Smooth muscle cell (in vitro differentiated cells): ENCODE results near the gene RAG2. TPM values are rescaled to one million over a fixed set of nuclear protein-coding genes. Genes with fewer than 3 reads are reported as not detected.
A peak's percentile ranks its signal among the peaks of the same experiment; 100 is the strongest.

ENCODE experiments used
- DNase-seq: peaks from one replicate; lab custom pipeline; 2025; ENCODE audit not compliant: unreplicated experiment; lab: John Stamatoyannopoulos, UW
- H2AFZ ChIP-seq: fragments of 200-600 bp; sonication (generic); 2 replicates; pipeline ENCODE4 v1.6.0; 2016; ENCODE audit warnings: antibody characterized with exemption, low read depth, mild to moderate bottlenecking
- H3F3A ChIP-seq: fragments of 200-600 bp; sonication (generic); 2 replicates; pipeline ENCODE4 v1.6.0; 2017; ENCODE audit warnings: antibody characterized with exemption, low read depth
- H3K27ac ChIP-seq: fragments of 200-600 bp; sonication (generic); 2 replicates; pipeline ENCODE4 v1.5.1; 2016; ENCODE audit warnings: low read depth, mild to moderate bottlenecking
- H3K27me3 ChIP-seq: fragments of 200-600 bp; sonication (generic); 2 replicates; pipeline ENCODE4 v1.6.1; 2016; ENCODE audit warnings: low read depth, mild to moderate bottlenecking
- H3K36me3 ChIP-seq: fragments of 200-600 bp; sonication (generic); 2 replicates; pipeline ENCODE4 v1.5.1; 2016; ENCODE audit warnings: low read depth
- H3K4me1 ChIP-seq: fragments of 200-600 bp; sonication (generic); 2 replicates; pipeline ENCODE4 v1.5.1; 2016; ENCODE audit warnings: low read depth
- H3K4me2 ChIP-seq: fragments of 200-600 bp; sonication (generic); 2 replicates; pipeline ENCODE4 v1.6.0; 2016; ENCODE audit warnings: mild to moderate bottlenecking
- H3K4me3 ChIP-seq: fragments of 200-600 bp; sonication (generic); 2 replicates; pipeline ENCODE4 v1.5.1; 2016; ENCODE audit warnings: mild to moderate bottlenecking
- H3K79me2 ChIP-seq: fragments of 200-600 bp; sonication (generic); 2 replicates; pipeline ENCODE4 v1.6.0; 2016; ENCODE audit warnings: low read depth, mild to moderate bottlenecking
- H3K9ac ChIP-seq: fragments of 200-600 bp; sonication (generic); 2 replicates; pipeline ENCODE4 v1.6.0; 2016; ENCODE audit warnings: low read depth
- H3K9me3 ChIP-seq: fragments of 200-600 bp; sonication (generic); replicated peaks from 2 replicates; pipeline ENCODE4 v1.5.1; 2016; ENCODE audit warnings: low read depth
- H4K20me1 ChIP-seq: fragments of 200-600 bp; sonication (generic); 2 replicates; pipeline ENCODE4 v1.6.0; 2016; ENCODE audit warnings: low read depth
- CTCF ChIP-seq: fragments of 200-600 bp; sonication (generic); IDR thresholded peaks from 2 replicates; pipeline ENCODE4 v1.5.1; 2017; ENCODE audit warnings: borderline replicate concordance, mild to moderate bottlenecking, antibody characterized with exemption; ENCODE audit not compliant: insufficient read depth, poor library complexity, severe bottlenecking
- WGBS: methylation state at CpG from one replicate; pipeline ENCODE4 v1.1.7; 2016; ENCODE audit warnings: low lambda C conversion rate; 5-methylcytosine and 5-hydroxymethylcytosine counted together
- polyA plus RNA-seq: library from polyadenylated mRNA; unstranded; fragments of >200 nt; fragmentation: Nextera tagmentation; extraction: Ambion mirVana; gene quantifications from 2 replicates; pipeline ENCODE4 v1.2.1, GENCODE V29; 2016
- total RNA-seq: library from RNA; depleted of rRNA; stranded (reverse); fragments of >200 nt; gene quantifications from 2 replicates; pipeline ENCODE4 v1.2.3, GENCODE V29; 2014

The RAG2 gene
- total and polyA plus RNA-seq, 2 experiments from 2014 or later, result not detected

GRCh38 chr11:36567694-36568093 is 30.3 kb downstream of the RAG2 start, which contains the start of gene RAG1:
Gene RAG1 (plus strand): TSS chr11:36568007. CDS start chr11:36573305, 5,298 bp downstream.
- DNase-seq, result no peak
- no peaks in the 10 kb centered on the region for H3F3A ChIP-seq
- no peaks in the 10 kb centered on the region for H3K9me3 ChIP-seq
- no peaks in the 10 kb centered on the region for H4K20me1 ChIP-seq
- 100% methylated on average over 1 of the region's 1 CpG for WGBS
- H3K27me3 ChIP-seq, result no peaks in the 10 kb centered on the region
- H3K4me2 ChIP-seq, result no peak within 1 kb of the TSS
- peaks cover 6% of the 10 kb centered on the region for H3K4me1 ChIP-seq
- no peak within 1 kb of the TSS for H3K27ac ChIP-seq
- no peak for TF ChIP-seq CTCF
- no peak within 1 kb of the TSS for H3K4me3 ChIP-seq
- H3K9ac ChIP-seq, result no peak within 1 kb of the TSS
- no peak within 1 kb of the TSS for H2AFZ ChIP-seq
- H3K79me2 ChIP-seq, result no peaks in the 10 kb centered on the region
- no peaks in the 10 kb centered on the region for H3K36me3 ChIP-seq

GRCh38 chr11:36566407-36567053 is 31.5 kb downstream of the RAG2 start:
- H4K20me1 ChIP-seq, result no peaks in the 10 kb centered on the region
- H3K27me3 ChIP-seq, result no peaks in the 10 kb centered on the region
- H3K27ac ChIP-seq, result no peak overlapping the region
- H3F3A ChIP-seq, result no peaks in the 10 kb centered on the region
- H3K9ac ChIP-seq, result no peak overlapping the region
- WGBS, result 84% methylated on average over 4 of the region's 4 CpGs
- H3K9me3 ChIP-seq, result no peaks in the 10 kb centered on the region
- peaks cover 6% of the 10 kb centered on the region for H3K4me1 ChIP-seq
- H3K79me2 ChIP-seq, result no peaks in the 10 kb centered on the region
- DNase-seq, result no peak
- no peak overlapping the region for H3K4me3 ChIP-seq
- no peak overlapping the region for H3K4me2 ChIP-seq
- TF ChIP-seq CTCF, result no peak
- H3K36me3 ChIP-seq, result no peaks in the 10 kb centered on the region
- no peak overlapping the region for H2AFZ ChIP-seq

- no peak for TF ChIP-seq CTCF
- Histone ChIP-seq H3K27ac (no peak overlapping the region), H3K4me3 (peak overlapping the region; percentile 52), H3K36me3 (no peaks in the 10 kb centered on the region), H4K20me1 (no peaks in the 10 kb centered on the region), H3F3A (no peaks in the 10 kb centered on the region), H3K79me2 (no peaks in the 10 kb centered on the region), H3K27me3 (no peaks in the 10 kb centered on the region), H2AFZ (peak overlapping the region; percentile 76), H3K4me2 (peak overlapping the region; percentile 91), H3K9ac (no peak overlapping the region), H3K4me1 (peaks cover 6% of the 10 kb centered on the region), H3K9me3 (no peaks in the 10 kb centered on the region)
- no peak for DNase-seq
- WGBS, result 42% methylated on average over 6 of the region's 6 CpGs
Measured at GRCh38 chr11:36565031-36565610, 32.9 kb downstream of the RAG2 start.
